Hippocampal formation (tissue), 2 donors: ENCODE results near the gene MMP27.
"Not testable (repeated sequence)": the region's sequence is repeated elsewhere in the genome, so short reads cannot be mapped to it uniquely, and the experiment has no call there.

Source experiments
- DNase-seq, 2 donors: peaks; one replicate each; lab custom pipeline; 2025; lab: John Stamatoyannopoulos, UW

MMP27 gene

GRCh38 chr11:102705626-102706025 is at the start of gene MMP27:
MMP27 (minus strand) TSS chr11:102705769; CDS start chr11:102705714, 55 bp downstream.
- no peak for DNase-seq

- DNase-seq = no peak
These were observed 47.7 kb upstream of the MMP27 start for GRCh38 chr11:102753267-102753666.

- no peak for DNase-seq
These were observed 46.1 kb upstream of the MMP27 start for GRCh38 chr11:102751673-102752072.

GRCh38 chr11:102749101-102749722 is 43.6 kb upstream of the MMP27 start:
- no peak for DNase-seq

- DNase-seq = not testable (repeated sequence)
These were observed 41.4 kb upstream of the MMP27 start for GRCh38 chr11:102746746-102747578.

GRCh38 chr11:102734650-102735049 is 29.1 kb upstream of the MMP27 start:
- DNase-seq = no peak

GRCh38 chr11:102733232-102733875 is 27.8 kb upstream of the MMP27 start:
- DNase-seq = no peak

- not testable (repeated sequence) for DNase-seq
These were observed 25.4 kb upstream of the MMP27 start for GRCh38 chr11:102730944-102731343.

GRCh38 chr11:102729849-102730815 is 24.6 kb upstream of the MMP27 start:
- DNase-seq = no peak

- no peak for DNase-seq
These were observed 22.3 kb upstream of the MMP27 start for GRCh38 chr11:102727890-102728289.

- peak in 1 of 2 donors; percentile 3 for DNase-seq
These were observed 19.4 kb upstream of the MMP27 start, which contains the start of gene MMP8 for GRCh38 chr11:102724904-102725500. MMP8 (minus strand) TSS chr11:102724954; CDS start chr11:102724855, 99 bp downstream.

- DNase-seq = no peak
These were observed 17.3 kb upstream of the MMP27 start for GRCh38 chr11:102722821-102723220.

- no peak for DNase-seq
These were observed 14.2 kb upstream of the MMP27 start for GRCh38 chr11:102719620-102720277.

- no peak for DNase-seq
These were observed 11.7 kb upstream of the MMP27 start for GRCh38 chr11:102717280-102717679.

GRCh38 chr11:102716527-102716926 is 11.0 kb upstream of the MMP27 start:
- no peak for DNase-seq

- DNase-seq = no peak
These were observed 6.6 kb upstream of the MMP27 start for GRCh38 chr11:102712137-102712536.

- DNase-seq = no peak
These were observed 3.8 kb upstream of the MMP27 start for GRCh38 chr11:102709201-102709945.

- DNase-seq = no peak
These were observed 3.1 kb upstream of the MMP27 start for GRCh38 chr11:102708654-102709053.

- no peak for DNase-seq
These were observed 728 bp downstream of the MMP27 start for GRCh38 chr11:102704841-102705240.
